HG02852 (cell line): Measurements from ENCODE around the gene CACNB1.

ENCODE experiments used
- ATAC-seq: cut with Tn5 transposase; IDR thresholded peaks from one replicate; pipeline ENCODE4 v1.9.1; 2021; ENCODE audit warnings: mild to moderate bottlenecking, moderate library complexity; ENCODE audit not compliant: unreplicated experiment

The CACNB1 gene

DNA sequence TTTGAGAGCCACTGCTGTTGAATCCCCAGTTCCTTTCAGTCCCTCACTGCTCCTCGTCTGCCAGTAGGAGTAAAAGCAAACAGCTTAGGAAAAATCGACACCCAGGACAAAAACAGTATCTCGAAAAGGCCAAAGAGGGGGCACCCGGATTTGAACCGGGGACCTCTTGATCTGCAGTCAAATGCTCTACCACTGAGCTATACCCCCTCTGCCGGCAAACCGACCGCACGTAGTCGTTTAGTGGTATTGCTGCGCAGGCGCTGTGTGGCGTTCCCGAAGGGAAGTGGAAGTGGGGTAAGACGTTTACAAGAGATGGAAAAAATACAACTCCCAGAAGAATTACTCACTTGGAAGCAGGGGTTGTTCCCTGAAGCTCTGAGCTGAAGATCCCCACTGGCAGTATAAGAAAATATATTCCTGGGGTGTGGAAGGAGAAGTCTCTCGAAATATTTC is 43.8 kb downstream of the CACNB1 start:
- peak; percentile 39 for ATAC-seq

DNA sequence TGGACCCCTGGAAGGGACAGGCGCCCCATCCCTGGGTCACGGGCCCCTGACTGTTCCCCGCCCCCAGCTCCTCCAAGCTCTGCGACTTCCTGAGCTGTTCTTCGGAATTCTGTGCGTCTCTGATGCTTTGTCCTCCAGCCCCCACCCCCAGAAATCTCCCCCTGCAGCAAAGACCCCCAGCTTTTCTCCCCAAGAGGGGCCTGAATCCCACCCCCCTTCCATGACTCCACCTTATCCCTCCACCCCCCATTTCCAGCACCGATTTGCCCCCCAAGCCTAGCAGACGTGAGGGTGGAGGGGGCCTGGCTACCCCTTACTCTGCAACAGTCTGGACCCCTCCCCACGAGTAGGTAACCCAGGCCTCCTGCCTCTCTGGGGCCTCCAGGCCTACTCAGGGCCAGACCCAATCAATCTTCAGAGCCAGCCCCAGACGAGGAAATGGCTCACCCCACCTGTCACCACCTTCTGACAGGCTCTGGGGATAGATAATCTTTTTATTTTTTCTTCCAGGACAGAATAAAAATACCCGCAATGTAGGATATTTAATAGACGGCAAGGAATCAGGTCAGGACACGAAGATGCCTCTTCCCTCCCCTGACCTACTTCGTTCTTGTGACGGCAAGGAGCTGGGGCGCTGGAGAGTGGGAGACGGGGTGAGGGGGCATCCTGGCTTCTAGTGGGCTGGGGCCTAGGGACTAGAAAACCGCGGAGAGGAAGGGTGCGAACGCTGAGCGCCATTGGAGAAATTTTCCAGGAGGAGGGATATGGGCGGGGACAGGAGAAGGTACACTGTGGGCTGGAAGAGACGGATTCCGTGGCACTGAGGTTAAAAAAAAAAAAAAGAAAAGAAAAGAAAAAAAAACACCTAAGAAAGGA is 45.3 kb downstream of the CACNB1 start:
- ATAC-seq, result no peak

DNA sequence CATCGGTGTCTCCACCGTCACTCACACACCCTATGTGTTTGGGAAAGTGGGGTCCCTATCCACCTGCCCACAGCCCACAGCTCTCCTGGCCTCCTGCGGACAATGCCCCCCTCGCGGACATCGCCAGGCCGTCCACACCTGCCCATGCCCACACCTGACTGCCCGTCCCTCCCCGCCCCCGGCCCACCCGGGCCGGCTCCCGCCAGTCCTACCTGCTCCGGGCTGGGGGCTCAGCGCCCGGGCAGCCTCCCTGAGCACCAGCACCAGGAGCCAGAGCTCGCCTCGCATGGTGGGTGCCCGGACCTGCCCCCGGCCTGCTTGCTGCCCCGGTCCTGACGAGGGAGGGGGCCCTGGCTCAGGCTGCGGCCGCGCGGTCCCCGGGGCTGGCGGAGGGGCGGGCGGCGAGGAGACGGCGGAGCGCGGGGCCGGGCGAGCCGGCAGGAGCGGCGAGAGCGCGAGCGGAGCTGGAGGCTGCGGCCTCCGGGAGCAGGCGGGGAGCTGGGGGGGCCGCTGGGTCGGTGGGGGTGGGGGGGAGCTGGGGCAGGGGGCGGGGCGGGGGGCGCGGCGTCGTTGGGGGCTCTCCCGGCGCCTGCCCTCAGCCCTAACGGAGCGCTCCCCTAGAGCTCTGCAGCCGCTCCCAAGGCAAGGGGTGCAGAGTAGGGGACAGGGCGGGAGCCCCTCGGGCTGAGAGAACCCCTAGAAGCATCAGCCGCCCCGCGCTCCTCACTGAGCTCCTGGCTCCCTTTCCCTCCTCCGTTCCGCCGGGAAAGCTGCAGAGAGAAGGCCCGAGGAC is 46.1 kb downstream of the CACNB1 start, which contains the start of gene PLXDC1:
PLXDC1 (minus strand) TSS at position 488 of the 793 bp plus-strand sequence; CDS start at position 288, 200 bp downstream.
- no peak for ATAC-seq

GRCh38 chr17:39150795-39151149 is 46.7 kb downstream of the CACNB1 start:
- ATAC-seq, result no peak

- no peak for ATAC-seq
These were observed 47.3 kb downstream of the CACNB1 start for GRCh38 chr17:39150104-39150634.

DNA sequence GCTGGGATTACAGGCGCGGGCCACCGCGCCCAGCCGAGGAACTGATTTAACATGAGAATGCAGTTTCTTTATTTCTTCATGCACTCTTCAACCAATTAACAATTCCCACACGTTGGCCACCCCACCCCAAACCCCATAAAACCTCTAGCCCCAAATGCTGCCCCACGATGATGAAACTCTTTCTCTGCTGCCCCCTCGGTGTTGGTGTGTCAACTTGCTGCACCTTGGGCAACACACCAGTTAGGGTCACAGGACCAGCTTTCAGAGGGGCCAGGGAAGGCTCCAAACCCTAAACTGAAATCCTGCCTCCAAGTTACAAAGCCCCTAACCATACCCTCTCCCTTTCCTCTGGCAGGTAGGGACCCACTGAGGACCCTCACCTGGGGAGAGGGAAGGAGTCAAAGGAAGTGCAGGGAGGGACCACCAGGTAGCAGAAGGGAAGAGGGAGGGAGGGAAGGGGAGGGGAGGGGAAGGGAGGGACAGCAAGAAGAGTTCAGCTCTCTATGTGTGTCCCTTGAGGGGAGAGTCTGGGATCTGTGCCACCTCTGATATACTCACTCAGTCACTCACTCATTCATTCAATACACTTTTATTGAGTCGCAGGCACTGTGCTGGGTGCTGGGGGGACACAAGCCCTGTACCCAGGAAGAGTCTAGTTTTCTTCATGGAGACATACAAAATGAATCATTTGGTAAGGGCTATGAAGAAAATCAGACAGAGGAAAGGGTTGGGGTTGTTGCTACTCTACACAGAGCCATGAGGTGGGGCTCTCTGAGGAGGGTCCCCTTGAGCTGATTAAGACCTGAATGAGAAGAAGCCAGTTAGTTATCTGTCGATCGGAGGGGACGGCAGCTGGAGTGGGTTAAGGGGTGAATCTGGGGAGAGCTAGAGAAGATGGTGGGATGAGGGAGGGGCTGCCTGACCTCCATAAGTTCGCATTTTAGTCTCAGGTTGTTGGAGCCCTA is 50.0 kb downstream of the CACNB1 start:
- no peak for ATAC-seq

DNA sequence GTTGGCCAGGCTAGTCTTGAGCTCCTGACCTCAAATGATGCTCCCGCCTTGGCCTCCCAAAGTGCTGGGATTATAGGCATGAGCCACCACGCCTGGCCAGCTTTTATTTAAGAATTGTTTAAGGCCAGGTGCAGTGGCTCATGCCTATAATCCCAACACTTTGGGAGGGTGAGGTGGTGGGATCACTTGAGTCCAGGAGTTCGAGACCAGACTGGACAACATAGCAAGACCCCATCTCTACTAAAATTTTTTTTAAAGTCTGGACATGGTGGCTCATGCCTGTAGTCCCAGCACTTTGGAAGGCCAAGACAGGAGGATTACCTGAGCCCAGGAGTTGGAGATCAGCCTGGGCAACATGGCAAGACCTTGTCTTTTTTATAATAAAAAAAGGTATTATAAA is 51.2 kb downstream of the CACNB1 start:
- ATAC-seq, result no peak

GRCh38 chr17:39145143-39145542 is 52.3 kb downstream of the CACNB1 start:
- no peak for ATAC-seq

DNA sequence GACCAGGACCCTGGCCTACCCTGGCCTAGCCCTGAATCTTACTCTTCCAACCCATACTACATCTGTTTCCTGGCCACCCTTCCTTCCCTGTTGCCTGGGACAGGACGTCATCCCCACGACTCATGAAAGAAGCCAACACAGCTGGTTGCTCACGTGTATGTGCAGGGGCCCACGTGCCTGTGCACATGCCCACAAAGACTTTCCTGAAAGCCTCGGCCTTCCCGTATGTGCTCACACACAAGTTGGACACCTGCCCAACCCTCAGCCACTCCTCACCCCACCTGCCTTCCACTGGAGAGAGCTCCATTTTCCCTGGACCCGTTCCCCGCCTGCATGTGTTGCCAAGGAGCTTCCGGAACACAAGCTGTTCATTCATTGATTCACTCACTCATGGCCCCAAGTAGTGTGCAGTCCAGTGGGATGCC is 53.0 kb downstream of the CACNB1 start:
- no peak for ATAC-seq

- ATAC-seq, result no peak
These were observed 53.8 kb downstream of the CACNB1 start for GRCh38 chr17:39143552-39144093.

- no peak for ATAC-seq
These were observed 55.4 kb downstream of the CACNB1 start for GRCh38 chr17:39141915-39142664.

GRCh38 chr17:39141294-39141693 is 56.2 kb downstream of the CACNB1 start:
- no peak for ATAC-seq

DNA sequence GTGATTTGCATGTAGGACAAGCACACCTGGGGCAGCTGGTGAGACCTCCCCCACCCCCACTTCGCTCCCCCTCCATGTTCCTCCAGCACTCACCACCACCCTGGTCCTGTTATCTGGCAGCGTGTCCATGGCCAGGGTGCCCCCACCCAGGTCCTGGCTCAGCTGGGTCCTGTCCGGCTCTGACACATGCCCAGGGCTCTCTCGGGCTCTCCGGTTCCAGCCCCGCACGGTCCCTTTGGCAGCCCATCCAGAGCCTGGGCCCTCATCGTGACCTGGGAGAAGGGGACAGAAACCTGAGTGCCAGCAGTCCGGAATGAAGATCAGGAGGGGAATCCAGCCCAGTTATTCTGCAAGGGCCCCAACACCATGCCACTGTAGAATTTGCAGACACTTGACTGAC is 57.9 kb downstream of the CACNB1 start:
- ATAC-seq, result no peak

DNA sequence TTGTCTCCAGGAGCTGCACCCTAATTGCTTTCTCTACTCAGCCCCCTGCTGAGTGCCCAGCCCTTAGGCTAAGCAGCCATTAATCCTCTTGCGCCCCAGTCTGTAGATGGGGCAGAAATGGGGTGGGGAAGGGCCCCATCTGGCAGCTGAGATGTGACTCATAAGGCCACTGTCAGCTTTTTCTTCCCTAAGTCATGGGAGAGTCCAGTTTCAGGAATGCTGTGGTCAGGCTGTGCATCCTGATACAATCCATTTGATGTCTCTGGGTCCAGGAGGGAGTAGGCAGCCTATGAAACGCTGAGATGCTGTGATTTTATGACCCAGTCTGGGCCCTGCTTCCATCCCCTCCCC is 58.3 kb downstream of the CACNB1 start:
- no peak for ATAC-seq

DNA sequence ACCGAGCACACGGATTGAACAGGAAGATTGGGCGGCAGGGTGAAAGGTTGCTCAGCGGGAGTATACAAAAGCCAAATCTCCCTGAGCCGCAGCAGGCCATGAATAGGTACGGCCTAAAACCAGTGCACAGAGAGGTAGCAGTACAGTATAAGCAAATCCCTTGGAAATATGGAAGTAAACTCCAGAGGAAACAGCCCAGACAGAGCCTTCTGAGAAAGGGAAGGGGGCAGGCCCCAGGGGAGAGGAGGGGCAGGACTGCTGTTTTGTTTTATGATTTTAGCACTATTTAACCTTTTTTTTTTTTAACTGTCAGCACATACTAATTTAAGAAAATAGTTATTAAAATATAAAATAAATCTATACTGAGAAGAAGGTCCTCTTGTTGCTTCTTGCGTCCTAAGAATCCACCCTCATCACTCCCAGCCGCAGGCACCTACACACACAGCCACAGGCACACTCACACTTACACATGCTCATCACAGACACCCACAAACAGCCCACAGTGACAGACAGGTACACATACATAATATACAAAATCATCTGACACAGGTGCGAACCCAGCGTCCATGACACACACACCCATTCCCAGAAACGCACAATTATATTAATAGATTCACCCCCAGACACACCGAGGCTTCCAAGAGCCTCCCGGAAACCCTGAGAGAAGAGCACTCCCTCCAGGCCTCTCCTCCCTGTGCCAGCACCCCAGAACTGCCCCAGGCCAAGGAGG is 58.9 kb downstream of the CACNB1 start:
- no peak for ATAC-seq

GRCh38 chr17:39134878-39135277 is 62.6 kb downstream of the CACNB1 start:
- ATAC-seq, result no peak

- no peak for ATAC-seq
These were observed 65.3 kb downstream of the CACNB1 start for GRCh38 chr17:39132192-39132610.

- no peak for ATAC-seq
These were observed 65.9 kb downstream of the CACNB1 start for GRCh38 chr17:39131616-39132015.

DNA sequence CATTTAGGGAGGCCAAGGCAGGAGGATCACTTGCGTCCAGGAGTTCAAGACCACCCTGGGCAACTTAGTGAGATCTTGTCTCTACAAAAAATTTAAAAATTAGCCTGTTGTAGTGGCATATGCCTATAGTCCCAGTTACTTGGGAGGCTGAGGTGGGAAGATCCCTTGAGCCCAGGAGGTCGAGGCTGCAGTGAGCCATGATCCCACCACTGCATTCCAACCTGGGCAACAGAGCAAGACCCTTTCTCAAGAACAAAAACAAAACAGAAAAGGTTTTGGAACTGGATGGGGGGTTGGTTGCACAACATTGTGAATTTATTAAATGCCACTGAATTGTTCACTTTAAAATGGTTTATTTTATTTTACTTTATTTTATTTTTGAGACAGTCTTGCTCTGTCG is 67.3 kb downstream of the CACNB1 start:
- ATAC-seq, result no peak
